Astrocyte of the spinal cord (primary cell): ENCODE measurements around the gene EWSR1.

Source experiments
- DNase-seq: peaks from one replicate; pipeline ENCODE4 v3.0.0; 2011; ENCODE audit warnings: low read depth, low spot score
- H3K4me3 ChIP-seq: 2 replicates; pipeline ENCODE4 v1.5.1; 2011; ENCODE audit warnings: low read depth, mild to moderate bottlenecking, low read length, moderate library complexity
- CTCF ChIP-seq: IDR thresholded peaks from 2 replicates; pipeline ENCODE4 v1.5.1; 2012; ENCODE audit warnings: low read depth, mild to moderate bottlenecking, low read length, inconsistent platforms
- in situ Hi-C: cut with HindIII; loops from 2 replicates; pipeline ENCODE4 v1.10.0; 2017; ENCODE audit warnings: low sequenced_read_pairs

EWSR1 gene

GRCh38 chr22:29270475-29271271 lies 2.6 kb downstream of the EWSR1 start:
- TF ChIP-seq CTCF = no peak
- DNase-seq = peak; percentile 9
- peak overlapping the region; percentile 95 for H3K4me3 ChIP-seq
- in situ Hi-C loops = no loop called here

GRCh38 chr22:29272624-29273023 lies 4.6 kb downstream of the EWSR1 start:
- in situ Hi-C loops = no loop called here
- H3K4me3 ChIP-seq = no peak overlapping the region
- no peak for DNase-seq
- no peak for TF ChIP-seq CTCF

GRCh38 chr22:29275167-29275566 lies 7.1 kb downstream of the EWSR1 start:
- no peak for DNase-seq
- no peak overlapping the region for H3K4me3 ChIP-seq
- no peak for TF ChIP-seq CTCF
- in situ Hi-C loops = no loop called here

GRCh38 chr22:29275819-29276565 lies 7.9 kb downstream of the EWSR1 start:
- H3K4me3 ChIP-seq = no peak overlapping the region
- in situ Hi-C loops = no loop called here
- TF ChIP-seq CTCF = no peak
- no peak for DNase-seq

- in situ Hi-C loops = no loop called here
- H3K4me3 ChIP-seq = no peak overlapping the region
- DNase-seq = no peak
- TF ChIP-seq CTCF = no peak
Measured at GRCh38 chr22:29277927-29278326, 9.9 kb downstream of the EWSR1 start.

GRCh38 chr22:29284196-29284595 lies 16.1 kb downstream of the EWSR1 start:
- DNase-seq = no peak
- H3K4me3 ChIP-seq = no peak overlapping the region
- in situ Hi-C loops = no loop called here
- TF ChIP-seq CTCF = no peak
